Left lung (tissue), 10 donors: ENCODE measurements around the gene P3H3. TPM values are rescaled to one million over a fixed set of nuclear protein-coding genes. Genes with fewer than 3 reads are reported as not detected.

Experiments used
- ATAC-seq: fragments of 200-7000 bp; cut with Tn5 transposase; one replicate; pipeline ENCODE4 v1.9.1; 2020; ENCODE audit warnings: moderate library complexity
- DNase-seq, 4 donors: peaks; one replicate each; pipeline ENCODE4 v3.0.0-alpha.2; 2013 to 2020
- H3K27ac ChIP-seq, 2 donors: fragments of 200-600 bp; sonication (generic) in 1 of 2; one replicate each; pipeline versions ENCODE4 v1.5.0 to v1.8.0; 2020 to 2021
- H3K27me3 ChIP-seq, 2 donors: fragments of 200-600 bp; sonication (generic) in 1 of 2; one replicate each; pipeline versions ENCODE4 v1.5.0 to v1.8.0; 2020 to 2021
- H3K36me3 ChIP-seq, 2 donors: fragments of 200-600 bp; sonication (generic) in 1 of 2; one replicate each; pipeline versions ENCODE4 v1.5.0 to v1.8.0; 2020 to 2021
- H3K4me1 ChIP-seq, 2 donors: fragments of 200-600 bp; one replicate each; pipeline ENCODE4 v1.8.0; 2021
- H3K4me3 ChIP-seq, 2 donors: fragments of 200-600 bp; sonication (generic) in 1 of 2; one replicate each; pipeline versions ENCODE4 v1.5.0 to v1.8.0; 2020 to 2021; ENCODE audit warnings: mild to moderate bottlenecking in 1 of 2
- H3K9me3 ChIP-seq, 2 donors: fragments of 200-600 bp; sonication (generic) in 1 of 2; one replicate each; pipeline versions ENCODE4 v1.5.0 to v1.8.0; 2020 to 2021
- intact Hi-C, 2 donors: fragments of 100-400 bp; cut with DNase I; formaldehyde crosslinking; loops; one replicate each; pipeline versions ENCODE4 v1.11.2 to v1.14.2; 2022
- polyA plus RNA-seq, 6 donors: library from polyadenylated mRNA; unstranded; fragments of 120-200 nt; gene quantifications; one replicate each; pipeline ENCODE4 v1.2.1, GENCODE V29; 2013; ENCODE audit not compliant: insufficient read length in 6 of 6
- total RNA-seq, 2 donors: library from RNA; stranded (reverse); fragmentation: NEBNext Ultra II Directional; extraction: Animal tissue kit (Norgen Biotek cat#: 25700); gene quantifications; one replicate each; pipeline ENCODE4 v1.2.1, GENCODE V29; 2021
- TF ChIP-seq, protein P1 (sequence below), 2 donors: fragments of 200-600 bp; sonication (generic) in 1 of 2; IDR thresholded peaks; one replicate each; pipeline versions ENCODE4 v1.5.0 to v1.8.0; 2021; ENCODE audit warnings: antibody characterized with exemption in 2 of 2
- donor health status: DM: no; HTN: yes; CAD: no.
- donor health status: DM: no; HTN: no; CAD: no.

The P3H3 gene
- total and polyA plus RNA-seq, 8 donors = 18.0 to 41.7 (median 22.3) TPM

- Histone ChIP-seq H3K27ac (no peak overlapping the region), H3K36me3 (peaks cover 0 to 88% of the 10 kb centered on the region in 2 donors)
- no peak for ATAC-seq
Observed at GRCh38 chr12:6858799-6859198, 30.6 kb downstream of the P3H3 start.

DNA sequence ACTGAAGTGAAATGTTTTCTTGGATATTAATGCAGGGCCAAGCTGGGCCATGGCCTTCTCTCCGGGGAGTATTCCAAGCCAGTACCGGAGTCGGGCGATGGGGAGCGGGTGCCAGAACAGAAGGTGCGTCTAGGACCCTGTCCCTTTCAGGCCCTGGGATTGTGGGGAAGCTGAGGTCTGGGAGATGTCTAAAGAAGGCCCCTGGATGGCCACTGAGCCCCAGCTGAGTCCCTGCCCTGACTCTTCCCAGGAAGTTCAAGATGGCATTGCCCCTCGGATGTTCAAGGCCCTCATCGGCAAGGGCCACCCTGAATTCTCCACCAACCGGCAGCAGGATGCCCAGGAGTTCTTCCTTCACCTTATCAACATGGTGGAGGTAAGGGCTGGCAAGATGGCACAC is 31.9 kb downstream of the P3H3 start:
- Histone ChIP-seq H3K4me1 (no peaks in the 10 kb centered on the region), H3K27me3 (no peaks in the 10 kb centered on the region), H3K36me3 (peaks cover 0 to 100% of the 10 kb centered on the region in 2 donors), H3K4me3 (no peak overlapping the region), H3K9me3 (no peaks in the 10 kb centered on the region), H3K27ac (no peak overlapping the region)
- no peak for DNase-seq
- TF ChIP-seq, protein P1, sequence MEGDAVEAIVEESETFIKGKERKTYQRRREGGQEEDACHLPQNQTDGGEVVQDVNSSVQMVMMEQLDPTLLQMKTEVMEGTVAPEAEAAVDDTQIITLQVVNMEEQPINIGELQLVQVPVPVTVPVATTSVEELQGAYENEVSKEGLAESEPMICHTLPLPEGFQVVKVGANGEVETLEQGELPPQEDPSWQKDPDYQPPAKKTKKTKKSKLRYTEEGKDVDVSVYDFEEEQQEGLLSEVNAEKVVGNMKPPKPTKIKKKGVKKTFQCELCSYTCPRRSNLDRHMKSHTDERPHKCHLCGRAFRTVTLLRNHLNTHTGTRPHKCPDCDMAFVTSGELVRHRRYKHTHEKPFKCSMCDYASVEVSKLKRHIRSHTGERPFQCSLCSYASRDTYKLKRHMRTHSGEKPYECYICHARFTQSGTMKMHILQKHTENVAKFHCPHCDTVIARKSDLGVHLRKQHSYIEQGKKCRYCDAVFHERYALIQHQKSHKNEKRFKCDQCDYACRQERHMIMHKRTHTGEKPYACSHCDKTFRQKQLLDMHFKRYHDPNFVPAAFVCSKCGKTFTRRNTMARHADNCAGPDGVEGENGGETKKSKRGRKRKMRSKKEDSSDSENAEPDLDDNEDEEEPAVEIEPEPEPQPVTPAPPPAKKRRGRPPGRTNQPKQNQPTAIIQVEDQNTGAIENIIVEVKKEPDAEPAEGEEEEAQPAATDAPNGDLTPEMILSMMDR (IDR thresholded peaks at IDR 0.05) = no peak
- intact Hi-C loops = no loop called here
- ATAC-seq = no peak

More at GRCh38 chr12:6858799-6859198, 30.6 kb downstream of the P3H3 start:
- intact Hi-C loops = no loop called here
- TF ChIP-seq, protein P1 (IDR thresholded peaks at IDR 0.05) = no peak
- DNase-seq = no peak
- H3K4me3 ChIP-seq = no peak overlapping the region
- no peaks in the 10 kb centered on the region for H3K27me3 ChIP-seq
- H3K9me3 ChIP-seq = no peaks in the 10 kb centered on the region
- H3K4me1 ChIP-seq = peaks cover 0 to 4% of the 10 kb centered on the region in 2 donors

- ATAC-seq = no peak
- no peak overlapping the region for H3K27ac ChIP-seq
- intact Hi-C loops = no loop called here
Observed at GRCh38 chr12:6860942-6861341, 32.7 kb downstream of the P3H3 start.

GRCh38 chr12:6861391-6861790 is 33.2 kb downstream of the P3H3 start:
- Histone ChIP-seq H3K9me3 (no peaks in the 10 kb centered on the region), H3K27me3 (no peaks in the 10 kb centered on the region), H3K4me1 (peaks cover 0 to 1% of the 10 kb centered on the region in 2 donors), H3K4me3 (no peak overlapping the region), H3K27ac (no peak overlapping the region), H3K36me3 (peaks cover 0 to 99% of the 10 kb centered on the region in 2 donors)
- no peak for ATAC-seq
- intact Hi-C loops = no loop called here
- DNase-seq = no peak
- TF ChIP-seq, protein P1 (IDR thresholded peaks at IDR 0.05) = no peak

More at GRCh38 chr12:6860942-6861341, 32.7 kb downstream of the P3H3 start:
- DNase-seq = no peak
- Histone ChIP-seq H3K9me3 (no peaks in the 10 kb centered on the region), H3K4me1 (no peaks in the 10 kb centered on the region), H3K27me3 (no peaks in the 10 kb centered on the region), H3K36me3 (peaks cover 0 to 100% of the 10 kb centered on the region in 2 donors), H3K4me3 (no peak overlapping the region)
- TF ChIP-seq, protein P1 (IDR thresholded peaks at IDR 0.05) = no peak

DNA sequence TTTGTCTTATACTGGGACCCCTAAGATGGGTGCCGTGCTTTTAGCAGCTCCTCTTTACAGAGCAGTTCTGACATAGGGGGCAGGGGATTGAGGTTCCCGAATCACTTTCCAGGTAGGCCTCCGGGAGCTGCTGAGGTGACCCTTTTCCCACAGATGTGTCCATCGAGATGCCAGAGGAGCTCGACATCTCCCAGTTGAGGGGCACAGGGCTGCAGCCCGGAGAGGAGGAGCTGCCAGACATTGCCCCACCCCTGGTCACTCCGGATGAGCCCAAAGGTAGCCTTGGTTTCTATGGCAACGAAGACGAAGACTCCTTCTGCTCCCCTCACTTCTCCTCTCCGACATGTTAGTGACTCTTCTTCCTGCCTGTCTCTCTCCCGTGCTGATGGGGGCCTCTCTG is 34.8 kb downstream of the P3H3 start:
- Histone ChIP-seq H3K27ac (no peak overlapping the region), H3K4me1 (peaks cover 3 to 9% of the 10 kb centered on the region in 2 donors), H3K36me3 (peaks cover 0 to 82% of the 10 kb centered on the region in 2 donors), H3K4me3 (no peak overlapping the region), H3K9me3 (no peaks in the 10 kb centered on the region), H3K27me3 (no peaks in the 10 kb centered on the region)
- TF ChIP-seq, protein P1 (IDR thresholded peaks at IDR 0.05) = no peak
- DNase-seq (no peak), ATAC-seq (no peak)
- intact Hi-C loops = no loop called here
